Karpas-422 (cell line): ENCODE measurements around the gene IL10RB. TPM values are rescaled to one million over a fixed set of nuclear protein-coding genes. Genes with fewer than 3 reads are reported as not detected.
A peak's percentile ranks its signal among the peaks of the same experiment; 100 is the strongest.

Experiments used
- DNase-seq: peaks from one replicate; pipeline ENCODE4 v3.0.0-alpha.2; 2015
- H2AFZ ChIP-seq: fragments of 200-600 bp; sonication (generic); 2 replicates; pipeline ENCODE4 v1.6.1; 2014; ENCODE audit warnings: antibody characterized with exemption, low read length, mixed read lengths
- H3K27ac ChIP-seq: fragments of 200-600 bp; sonication (generic); 2 replicates; pipeline ENCODE4 v1.5.1; 2014; ENCODE audit warnings: mild to moderate bottlenecking, low read length, moderate library complexity
- H3K27me3 ChIP-seq: fragments of 200-600 bp; sonication (generic); 2 replicates; pipeline ENCODE4 v1.6.1; 2014; ENCODE audit warnings: low read length, mixed read lengths
- H3K36me3 ChIP-seq: fragments of 200-600 bp; sonication (generic); 2 replicates; pipeline ENCODE4 v1.6.1; 2014; ENCODE audit warnings: low read length, mixed read lengths; ENCODE audit not compliant: insufficient read depth
- H3K4me1 ChIP-seq: fragments of 200-600 bp; sonication (generic); 2 replicates; pipeline ENCODE4 v1.6.1; 2014; ENCODE audit warnings: mild to moderate bottlenecking, low read length, mixed read lengths
- H3K4me2 ChIP-seq: fragments of 200-600 bp; sonication (generic); 2 replicates; pipeline ENCODE4 v1.6.1; 2014; ENCODE audit warnings: low read length, low read depth, mild to moderate bottlenecking; ENCODE audit not compliant: poor library complexity, severe bottlenecking
- H3K4me3 ChIP-seq: fragments of 200-600 bp; sonication (generic); 2 replicates; pipeline ENCODE4 v1.5.1; 2014; ENCODE audit warnings: mild to moderate bottlenecking, antibody characterized with exemption, low read length, mixed read lengths
- H3K79me2 ChIP-seq: fragments of 200-600 bp; sonication (generic); 2 replicates; pipeline ENCODE4 v1.6.1; 2014; ENCODE audit warnings: mild to moderate bottlenecking, low read length, mixed read lengths
- H3K9ac ChIP-seq: fragments of 200-600 bp; sonication (generic); 2 replicates; pipeline ENCODE4 v1.6.0; 2014; ENCODE audit warnings: low read length
- H3K9me2 ChIP-seq: fragments of 200-600 bp; sonication (generic), shearing (Covaris generic); replicated peaks from 2 replicates; pipeline ENCODE4 v1.6.0; 2014; ENCODE audit warnings: mild to moderate bottlenecking, low read length, moderate library complexity; ENCODE audit not compliant: insufficient read depth
- H3K9me3 ChIP-seq: fragments of 300-700, 200-600 bp; sonication (generic); 2 replicates; pipeline ENCODE4 v1.6.1; 2014; ENCODE audit warnings: low read length, mixed read lengths
- H4K20me1 ChIP-seq: fragments of 200-600 bp; sonication (generic); 2 replicates; pipeline ENCODE4 v1.6.1; 2014; ENCODE audit warnings: mild to moderate bottlenecking, antibody characterized with exemption, low read length, low read depth; ENCODE audit not compliant: insufficient read depth
- total RNA-seq: library from RNA; depleted of rRNA; stranded (reverse); fragments of >200 nt; shearing (Covaris generic); gene quantifications from 2 replicates; pipeline ENCODE4 v1.2.3, GENCODE V29; 2014; ENCODE audit warnings: low replicate concordance

IL10RB gene
- total RNA-seq, 1 experiment from 2014 or later = 67.0 TPM

- Histone ChIP-seq H3K79me2 (no peaks in the 10 kb centered on the region), H3K9ac (no peak overlapping the region), H3K27me3 (no peaks in the 10 kb centered on the region), H3K9me2 (no peaks in the 10 kb centered on the region), H3K9me3 (no peaks in the 10 kb centered on the region), H2AFZ (no peak overlapping the region), H3K27ac (no peak overlapping the region), H3K4me2 (no peak overlapping the region), H3K36me3 (0 out of 2 replicates have a peak, but pooled peaks cover 4% of the 10 kb centered on the region), H4K20me1 (no peaks in the 10 kb centered on the region), H3K4me3 (no peak overlapping the region), H3K4me1 (peaks cover 4% of the 10 kb centered on the region)
- DNase-seq = no peak
Measured at GRCh38 chr21:33291686-33292085, 25.5 kb downstream of the IL10RB start.

- H4K20me1 ChIP-seq = no peaks in the 10 kb centered on the region
- no peak overlapping the region for H2AFZ ChIP-seq
- H3K27ac ChIP-seq = no peak overlapping the region
- H3K4me1 ChIP-seq = peaks cover 4% of the 10 kb centered on the region
- H3K4me2 ChIP-seq = no peak overlapping the region
- DNase-seq = no peak
- no peaks in the 10 kb centered on the region for H3K9me2 ChIP-seq
- no peaks in the 10 kb centered on the region for H3K27me3 ChIP-seq
- no peaks in the 10 kb centered on the region for H3K79me2 ChIP-seq
- no peak overlapping the region for H3K9ac ChIP-seq
- H3K9me3 ChIP-seq = no peaks in the 10 kb centered on the region
- H3K36me3 ChIP-seq = 0 out of 2 replicates have a peak, but pooled peaks cover 4% of the 10 kb centered on the region
- no peak overlapping the region for H3K4me3 ChIP-seq
Measured at GRCh38 chr21:33292724-33293123, 26.6 kb downstream of the IL10RB start.

DNA sequence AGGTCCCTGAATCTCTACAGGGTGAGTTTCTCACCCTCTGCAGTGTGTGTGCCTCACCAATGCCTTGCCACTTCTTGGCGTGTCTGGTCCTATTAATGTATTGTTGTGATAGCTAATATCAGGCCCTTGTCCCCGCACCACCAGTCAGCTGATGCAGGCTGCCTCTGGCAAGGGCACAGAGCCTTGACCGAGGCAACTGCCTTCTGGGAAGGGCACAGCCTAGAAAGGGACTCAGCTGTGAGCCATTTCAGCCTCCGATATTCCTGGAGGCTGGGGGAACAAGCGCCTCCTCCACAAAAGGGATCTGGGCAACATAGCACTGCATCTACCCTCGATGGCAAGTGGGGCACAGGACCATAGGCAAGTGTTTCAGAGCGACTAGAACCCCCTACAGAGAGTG lies 27.0 kb downstream of the IL10RB start:
- DNase-seq = no peak
- Histone ChIP-seq H3K4me3 (no peak overlapping the region), H4K20me1 (no peaks in the 10 kb centered on the region), H2AFZ (no peak overlapping the region), H3K9me3 (no peaks in the 10 kb centered on the region), H3K36me3 (0 out of 2 replicates have a peak, but pooled peaks cover 4% of the 10 kb centered on the region), H3K9me2 (no peaks in the 10 kb centered on the region), H3K9ac (no peak overlapping the region), H3K27ac (no peak overlapping the region), H3K27me3 (no peaks in the 10 kb centered on the region), H3K4me2 (no peak overlapping the region), H3K4me1 (peaks cover 4% of the 10 kb centered on the region), H3K79me2 (no peaks in the 10 kb centered on the region)

- DNase-seq = no peak
- H3K4me3 ChIP-seq = no peak overlapping the region
- H3K79me2 ChIP-seq = no peaks in the 10 kb centered on the region
- H2AFZ ChIP-seq = no peak overlapping the region
- no peak overlapping the region for H3K9ac ChIP-seq
- 0 out of 2 replicates have a peak, but pooled peaks cover 4% of the 10 kb centered on the region for H3K36me3 ChIP-seq
- no peak overlapping the region for H3K27ac ChIP-seq
- peaks cover 6% of the 10 kb centered on the region for H3K4me1 ChIP-seq
- H3K9me3 ChIP-seq = no peaks in the 10 kb centered on the region
- no peaks in the 10 kb centered on the region for H3K9me2 ChIP-seq
- H3K4me2 ChIP-seq = no peak overlapping the region
- no peaks in the 10 kb centered on the region for H3K27me3 ChIP-seq
- no peaks in the 10 kb centered on the region for H4K20me1 ChIP-seq
Measured at GRCh38 chr21:33293811-33294216, 27.6 kb downstream of the IL10RB start.

- no peak overlapping the region for H2AFZ ChIP-seq
- no peaks in the 10 kb centered on the region for H3K9me3 ChIP-seq
- H3K79me2 ChIP-seq = no peaks in the 10 kb centered on the region
- no peak overlapping the region for H3K9ac ChIP-seq
- no peak for DNase-seq
- no peaks in the 10 kb centered on the region for H4K20me1 ChIP-seq
- H3K27ac ChIP-seq = no peak overlapping the region
- 0 out of 2 replicates have a peak, but pooled peaks cover 4% of the 10 kb centered on the region for H3K36me3 ChIP-seq
- no peaks in the 10 kb centered on the region for H3K27me3 ChIP-seq
- H3K4me3 ChIP-seq = no peak overlapping the region
- no peaks in the 10 kb centered on the region for H3K9me2 ChIP-seq
- no peak overlapping the region for H3K4me2 ChIP-seq
- peaks cover 25% of the 10 kb centered on the region for H3K4me1 ChIP-seq
Measured at GRCh38 chr21:33296156-33296555, 30.0 kb downstream of the IL10RB start.

- no peaks in the 10 kb centered on the region for H3K9me2 ChIP-seq
- H3K36me3 ChIP-seq = 0 out of 2 replicates have a peak, but pooled peaks cover 4% of the 10 kb centered on the region
- no peak overlapping the region for H3K27ac ChIP-seq
- H2AFZ ChIP-seq = no peak overlapping the region
- H3K4me3 ChIP-seq = no peak overlapping the region
- H3K4me2 ChIP-seq = no peak overlapping the region
- H3K79me2 ChIP-seq = no peaks in the 10 kb centered on the region
- H3K4me1 ChIP-seq = peaks cover 36% of the 10 kb centered on the region
- H3K9me3 ChIP-seq = no peaks in the 10 kb centered on the region
- peak; percentile 66 for DNase-seq
- H3K9ac ChIP-seq = no peak overlapping the region
- no peaks in the 10 kb centered on the region for H3K27me3 ChIP-seq
- H4K20me1 ChIP-seq = no peaks in the 10 kb centered on the region
Measured at GRCh38 chr21:33299181-33299752, 33.1 kb downstream of the IL10RB start.

DNA sequence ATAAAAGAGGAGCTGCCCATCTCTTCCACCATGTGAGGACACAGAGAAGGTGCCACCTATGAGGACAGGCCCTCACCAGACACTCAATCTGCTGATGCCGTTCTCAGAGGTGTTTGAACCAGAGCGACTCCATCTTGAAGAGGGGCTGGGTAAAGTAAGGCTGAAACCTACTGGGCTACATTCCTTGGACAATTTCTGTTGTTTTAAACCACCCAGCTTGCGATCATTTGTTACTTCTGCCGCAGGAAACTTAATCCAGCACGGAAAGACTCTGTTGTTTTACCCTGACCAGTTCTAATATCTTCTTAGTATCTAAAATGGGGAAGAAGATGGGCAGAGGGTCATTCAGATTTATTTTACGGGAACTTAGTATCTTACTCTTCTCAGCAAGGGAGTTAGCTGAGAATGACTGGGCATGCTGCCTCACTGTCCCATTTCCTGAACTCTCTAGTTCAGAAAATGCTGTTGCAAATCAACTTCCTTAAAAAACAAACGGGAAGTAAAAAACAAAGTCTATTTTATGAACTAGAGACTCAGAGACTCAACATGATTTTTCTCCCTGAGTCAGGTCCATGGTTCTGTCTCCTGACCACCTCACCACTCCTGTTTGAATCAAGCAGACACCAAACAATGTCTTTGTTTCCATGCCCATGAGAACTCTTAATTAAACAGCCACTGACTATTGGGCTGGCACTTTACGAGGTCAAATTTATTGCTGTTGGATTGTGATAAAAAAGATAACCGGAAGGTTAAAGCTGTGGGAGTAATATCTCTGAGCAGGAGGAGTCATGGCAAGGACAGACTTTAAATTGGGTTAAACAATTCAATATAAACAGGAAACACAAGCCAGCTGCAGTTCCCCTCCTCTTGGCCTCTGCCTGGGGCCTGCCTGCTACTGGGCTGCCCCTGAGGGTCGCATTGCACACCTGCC lies 34.8 kb downstream of the IL10RB start:
- Histone ChIP-seq H3K9ac (no peak overlapping the region), H3K27me3 (no peaks in the 10 kb centered on the region), H3K36me3 (0 out of 2 replicates have a peak, but pooled peaks cover 4% of the 10 kb centered on the region), H3K9me3 (no peaks in the 10 kb centered on the region), H3K4me1 (peaks cover 36% of the 10 kb centered on the region), H3K4me3 (no peak overlapping the region), H2AFZ (no peak overlapping the region), H3K4me2 (no peak overlapping the region), H3K27ac (no peak overlapping the region), H3K9me2 (no peaks in the 10 kb centered on the region), H4K20me1 (no peaks in the 10 kb centered on the region), H3K79me2 (no peaks in the 10 kb centered on the region)
- no peak for DNase-seq

GRCh38 chr21:33301632-33302002 lies 35.5 kb downstream of the IL10RB start:
- no peak for DNase-seq
- Histone ChIP-seq H4K20me1 (no peaks in the 10 kb centered on the region), H3K79me2 (no peaks in the 10 kb centered on the region), H3K9ac (no peak overlapping the region), H3K27me3 (no peaks in the 10 kb centered on the region), H3K27ac (no peak overlapping the region), H3K36me3 (no peaks in the 10 kb centered on the region), H3K4me3 (no peak overlapping the region), H2AFZ (no peak overlapping the region), H3K4me1 (peaks cover 33% of the 10 kb centered on the region), H3K4me2 (no peak overlapping the region), H3K9me3 (no peaks in the 10 kb centered on the region), H3K9me2 (no peaks in the 10 kb centered on the region)
